NK-92 treated with Interleukin-12 subunit alpha and Interleukin-12 subunit beta, amount 100 ng/mL, for 24 hours (cell line): ENCODE data around the gene NKX3-2.

ENCODE experiments used
- DNase-seq: peaks from one replicate; lab custom pipeline; 2025; lab: John Stamatoyannopoulos, UW

NKX3-2 gene

DNA sequence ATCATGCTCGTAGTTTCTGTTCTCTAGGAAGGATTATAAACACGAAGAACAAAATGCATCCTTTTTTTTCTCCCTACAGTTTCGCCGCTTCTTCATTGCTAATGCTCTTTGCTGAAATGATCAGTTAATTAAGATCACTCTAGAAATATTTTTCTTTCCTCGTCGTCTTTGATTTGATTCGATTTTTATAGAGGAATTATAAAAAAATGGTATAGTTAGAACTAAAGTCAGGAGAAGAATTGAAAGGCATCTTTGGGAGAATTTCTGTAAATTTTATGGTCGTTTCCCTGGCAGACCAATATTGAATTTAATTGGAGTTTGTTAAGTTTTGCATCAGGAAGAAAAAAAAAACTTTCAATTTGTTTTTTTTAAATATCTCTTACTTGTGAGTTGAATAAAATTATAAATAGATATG lies 1.1 kb upstream of the NKX3-2 start:
- no peak for DNase-seq

DNA sequence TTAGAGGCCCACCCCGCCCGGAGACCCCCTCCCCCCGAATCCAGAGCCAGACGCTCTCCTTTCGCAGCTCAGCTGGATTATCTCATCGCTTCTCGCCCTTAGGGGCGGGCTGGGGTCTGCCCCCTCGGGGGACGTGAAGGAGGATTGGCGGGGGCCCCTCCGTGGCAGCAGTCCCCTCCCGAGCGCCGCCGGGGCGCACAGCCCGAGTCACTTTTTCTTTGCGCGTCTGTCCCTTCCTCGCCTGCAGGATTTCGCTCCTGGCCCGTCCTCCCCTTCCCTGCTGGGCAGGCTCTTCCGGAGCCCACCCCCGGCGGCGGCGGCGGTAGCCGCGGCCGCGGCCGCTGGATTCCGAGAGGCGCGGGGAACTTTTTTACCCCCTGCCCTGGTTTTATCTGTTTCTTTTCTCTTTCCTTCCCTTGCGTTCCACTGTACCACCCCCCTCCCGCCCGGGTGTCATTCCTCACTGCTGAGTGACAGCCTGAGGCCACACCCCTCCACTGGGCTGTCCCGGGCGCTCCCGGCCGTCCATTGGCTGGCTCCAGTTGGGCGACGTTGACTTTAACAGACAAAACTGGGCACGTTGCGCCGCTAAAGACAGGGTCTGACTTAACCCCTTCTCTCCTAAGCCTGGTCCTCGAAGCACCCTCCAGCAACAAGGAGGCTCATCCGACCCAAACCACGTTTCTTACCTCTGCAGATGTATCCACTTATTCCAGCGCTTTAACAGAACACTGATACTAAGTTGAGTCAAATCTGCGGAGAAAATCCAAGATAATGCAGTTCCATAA lies 492 bp upstream of the NKX3-2 start:
- no peak for DNase-seq

DNA sequence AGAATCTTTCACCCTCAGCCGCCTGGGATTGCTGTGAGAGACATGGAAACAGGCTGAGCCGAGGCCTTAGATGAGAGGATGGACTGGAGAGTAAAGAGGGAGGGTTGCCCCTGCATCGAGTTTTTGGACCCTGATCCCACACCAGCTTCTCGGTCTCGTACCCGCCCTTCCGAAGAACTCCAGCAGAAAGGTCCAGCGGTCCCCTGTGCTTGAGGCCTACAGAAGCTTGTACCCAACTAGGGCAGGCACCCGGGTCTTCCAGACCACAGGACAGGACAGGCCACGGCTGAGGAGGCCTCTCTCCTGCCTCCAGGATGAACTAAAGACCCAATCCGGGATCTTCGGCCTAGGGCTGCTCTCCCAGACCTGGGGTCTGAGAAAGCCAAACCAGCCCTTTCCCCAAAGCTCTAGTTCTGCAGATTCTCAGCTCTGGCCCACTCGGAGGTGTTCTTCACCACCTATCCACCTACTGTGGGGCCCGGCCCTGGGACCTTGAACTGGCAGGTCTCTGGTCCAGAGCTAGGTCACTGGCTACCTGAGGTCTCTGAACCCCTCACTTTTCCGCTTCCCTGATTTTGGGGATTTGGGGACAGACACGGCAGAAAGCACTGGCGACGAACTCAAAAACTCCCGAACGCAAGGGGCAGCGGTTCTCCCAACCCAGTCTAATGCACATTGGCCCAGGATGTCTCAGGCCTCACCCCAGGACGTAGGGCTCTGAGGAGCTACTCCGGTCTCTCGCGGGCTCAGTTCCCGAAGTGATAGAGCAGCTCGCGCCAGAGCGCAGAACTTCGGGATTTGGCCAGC lies 1.1 kb downstream of the NKX3-2 start:
- no peak for DNase-seq

DNA sequence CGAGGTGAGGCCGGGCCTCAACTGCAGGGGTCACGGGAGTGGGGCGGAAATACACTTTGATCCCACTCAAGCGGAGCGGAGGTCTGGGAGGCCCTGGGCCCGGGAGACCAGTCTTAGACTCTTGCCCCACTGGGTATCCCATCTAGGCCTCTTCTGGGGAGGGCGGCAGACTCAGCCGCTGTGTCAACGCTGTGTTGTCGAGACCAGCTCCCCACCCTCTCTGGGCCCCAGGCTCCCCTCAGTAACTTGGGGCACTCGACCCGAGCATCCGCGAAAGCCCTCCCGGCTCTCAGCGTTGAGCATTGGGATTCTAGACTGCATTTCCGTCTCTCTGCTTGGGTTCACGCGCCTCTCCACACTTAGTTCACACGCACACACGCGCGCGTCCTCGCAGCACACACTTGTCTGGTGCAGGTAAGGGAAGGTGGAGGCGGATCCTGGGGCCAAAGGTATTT lies 1.7 kb downstream of the NKX3-2 start:
- DNase-seq, result no peak

DNA sequence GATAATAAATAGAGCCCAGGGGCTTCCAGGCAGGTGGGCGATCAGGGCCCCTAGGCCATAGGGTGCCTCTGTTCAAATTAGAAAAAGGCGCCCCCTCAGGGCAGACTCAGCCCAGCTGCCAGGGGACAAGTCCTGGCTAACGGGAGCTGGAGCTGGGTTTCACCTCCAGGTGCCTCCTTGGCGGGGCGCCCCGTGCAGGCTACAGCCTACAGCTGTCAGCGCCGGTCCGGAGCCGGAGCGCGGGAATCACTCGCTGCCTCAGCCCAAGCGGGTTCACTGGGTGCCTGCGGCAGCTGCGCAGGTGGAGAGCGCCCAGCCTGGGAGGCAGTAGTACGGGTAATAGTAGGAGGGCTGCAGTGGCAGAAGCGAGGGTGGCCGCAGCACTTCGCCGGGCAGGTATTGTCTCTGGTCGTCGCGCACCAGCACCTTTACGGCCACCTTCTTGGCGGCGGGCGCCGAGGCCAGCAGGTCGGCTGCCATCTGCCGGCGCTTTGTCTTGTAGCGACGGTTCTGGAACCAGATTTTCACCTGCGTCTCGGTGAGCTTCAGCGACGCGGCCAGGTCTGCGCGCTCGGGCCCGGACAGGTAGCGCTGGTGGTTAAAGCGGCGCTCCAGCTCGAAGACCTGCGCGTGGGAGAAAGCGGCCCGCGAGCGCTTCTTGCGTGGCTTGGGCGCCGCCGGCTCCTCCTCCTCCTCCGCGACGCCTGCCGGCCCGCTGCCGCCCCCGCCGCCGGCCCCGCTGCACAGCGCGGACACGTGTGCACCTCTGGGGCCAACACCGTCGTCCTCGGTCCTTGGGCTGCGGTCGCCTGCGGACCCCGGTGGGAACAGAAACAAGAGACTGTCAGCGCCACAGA lies 2.4 kb downstream of the NKX3-2 start:
- DNase-seq, result no peak

DNA sequence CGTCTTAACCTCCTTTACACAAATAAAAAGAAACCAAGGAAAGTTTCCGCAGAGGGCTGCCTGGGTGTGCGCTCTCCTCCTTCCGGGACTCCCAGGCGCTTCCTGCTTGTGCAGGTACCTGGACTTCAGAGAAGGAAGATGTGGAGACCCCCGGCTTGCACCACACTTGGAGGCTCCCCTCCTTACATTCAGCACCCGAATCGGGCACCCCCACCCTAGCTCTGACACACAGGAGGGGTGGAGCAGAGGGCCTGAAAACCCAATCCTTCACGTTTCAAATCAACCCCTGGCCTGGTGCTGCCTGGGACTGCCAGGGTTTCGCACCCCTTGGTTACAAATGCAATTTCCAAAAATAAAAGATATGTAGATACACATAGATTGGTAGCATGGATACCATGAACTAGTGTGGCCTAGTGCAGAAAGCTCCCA lies 3.1 kb downstream of the NKX3-2 start:
- DNase-seq, result no peak

DNA sequence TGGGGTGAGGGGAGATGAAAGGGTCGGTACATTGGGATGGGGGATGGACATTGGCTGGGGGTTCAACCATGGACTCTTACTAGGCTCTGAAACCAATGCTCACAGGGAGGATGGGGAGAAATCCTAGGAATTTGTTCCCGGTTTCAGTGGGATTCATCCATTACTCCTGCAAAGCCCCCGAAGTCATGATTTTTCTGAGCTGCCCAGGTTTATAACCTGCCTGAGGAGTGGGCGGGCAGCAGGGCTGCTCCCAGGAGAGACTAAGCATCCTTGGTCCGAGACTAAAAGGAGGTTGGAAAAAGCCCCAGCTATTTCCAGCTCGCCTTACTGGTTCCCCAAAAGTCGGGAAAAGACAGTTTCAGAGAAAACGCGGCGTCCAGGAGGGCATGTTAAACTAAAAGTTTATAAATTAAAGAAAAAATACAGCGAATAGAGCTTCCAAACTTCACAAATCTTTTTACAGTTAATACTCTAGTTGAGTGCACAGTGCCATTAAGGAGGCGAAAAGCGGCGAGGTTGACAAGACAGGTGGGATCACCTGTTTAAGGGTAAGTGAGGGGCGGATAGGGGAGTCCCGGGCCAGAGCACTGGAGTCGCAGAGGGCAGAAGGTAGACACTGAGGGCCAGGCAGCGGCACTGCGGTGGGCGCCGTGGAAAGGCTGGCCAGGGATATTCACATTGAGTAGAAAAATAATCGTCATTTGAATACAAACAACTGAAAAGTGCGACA lies 3.7 kb downstream of the NKX3-2 start:
- no peak for DNase-seq

DNA sequence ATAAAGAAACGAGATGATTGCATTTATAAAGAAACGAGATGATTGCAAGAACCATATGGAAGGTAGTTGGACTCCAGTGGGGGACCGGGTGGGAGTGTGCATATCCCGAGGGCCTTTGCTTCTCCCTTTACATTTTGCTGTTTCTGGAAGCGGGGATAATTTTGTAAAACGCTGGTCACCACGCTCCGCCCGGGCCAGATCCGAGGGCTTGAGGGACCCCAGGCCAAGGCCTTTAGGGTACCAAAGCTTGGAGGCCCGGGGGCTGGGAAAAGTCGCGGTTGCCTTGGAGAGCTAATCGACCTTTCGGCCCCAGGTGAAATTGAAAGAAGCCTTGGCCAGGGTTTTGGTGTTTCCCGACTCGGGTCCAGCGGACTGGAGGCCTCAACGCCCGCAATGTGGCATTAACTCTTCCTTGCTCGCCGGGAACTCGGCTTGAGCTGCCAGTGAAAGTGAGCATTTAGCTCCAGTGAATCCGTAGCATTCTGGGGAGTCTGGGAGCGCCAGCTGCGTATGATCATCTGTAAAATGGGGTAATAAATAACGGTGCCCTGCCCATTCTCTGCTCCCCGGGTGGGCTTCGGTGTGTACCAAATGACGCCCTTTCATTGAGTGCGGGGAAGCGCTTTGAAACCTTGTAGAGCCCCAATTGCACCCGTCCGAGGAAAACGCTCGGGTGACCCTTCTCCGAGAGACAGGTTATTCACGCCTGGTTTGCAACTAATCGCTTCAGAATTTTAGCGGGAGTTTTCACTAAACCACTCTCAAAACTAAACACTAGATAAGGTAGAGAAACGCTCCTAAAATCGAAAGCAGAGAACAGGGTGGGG lies 4.5 kb downstream of the NKX3-2 start:
- DNase-seq, result no peak

DNA sequence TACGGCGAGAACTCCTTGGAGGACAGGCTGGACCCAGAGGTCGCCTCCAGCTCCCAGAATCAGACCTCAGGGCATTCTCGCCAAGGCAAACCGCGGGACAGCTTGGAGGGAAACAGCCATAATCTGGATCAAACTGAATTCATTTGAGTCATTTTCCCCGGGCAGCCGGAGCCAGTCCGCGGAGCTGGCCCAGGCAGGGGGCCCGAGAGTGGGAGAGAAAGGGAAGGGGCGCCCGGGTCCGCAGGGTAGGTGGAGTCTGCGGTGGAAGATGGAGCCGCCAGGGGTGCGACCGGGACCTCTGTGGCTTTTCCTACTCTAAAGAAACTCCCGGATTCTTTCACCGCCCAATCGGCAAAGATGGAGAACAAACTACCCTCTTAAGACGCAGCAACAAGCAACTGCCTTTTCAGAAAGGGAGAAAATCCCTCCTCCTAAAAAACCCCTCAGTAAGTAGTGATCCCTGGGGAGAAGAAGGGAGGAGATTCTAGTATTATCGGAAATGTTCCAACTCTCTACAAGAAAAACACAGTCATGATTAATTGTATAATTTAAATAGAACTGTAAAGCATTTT lies 5.2 kb downstream of the NKX3-2 start:
- DNase-seq, result no peak

DNA sequence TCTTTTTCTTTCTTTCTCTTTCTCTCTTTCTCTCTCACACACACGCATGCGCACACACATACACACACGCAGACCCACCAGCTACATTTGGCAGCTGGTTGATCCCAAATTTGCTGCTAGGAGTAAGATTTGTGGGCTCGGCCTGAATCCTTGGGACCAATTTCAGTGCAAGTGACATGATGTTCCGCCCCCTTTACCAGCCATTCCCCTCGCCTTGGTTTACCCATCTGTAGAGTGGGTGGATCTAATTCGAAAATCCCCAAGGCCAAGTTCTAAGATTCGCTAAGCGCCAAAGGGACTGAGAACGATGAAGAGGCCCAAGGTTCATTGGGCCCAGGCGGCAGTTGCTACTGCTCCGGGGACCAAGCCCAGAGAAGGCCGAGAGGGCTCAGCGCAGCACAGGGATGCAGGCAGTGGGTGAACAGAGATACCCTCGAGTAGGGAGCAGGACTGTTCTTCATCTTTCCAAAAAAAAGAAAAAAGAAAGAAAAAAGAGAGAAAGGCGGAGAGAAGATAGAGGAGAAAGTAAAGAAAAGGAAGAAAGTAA lies 5.8 kb downstream of the NKX3-2 start:
- no peak for DNase-seq

DNA sequence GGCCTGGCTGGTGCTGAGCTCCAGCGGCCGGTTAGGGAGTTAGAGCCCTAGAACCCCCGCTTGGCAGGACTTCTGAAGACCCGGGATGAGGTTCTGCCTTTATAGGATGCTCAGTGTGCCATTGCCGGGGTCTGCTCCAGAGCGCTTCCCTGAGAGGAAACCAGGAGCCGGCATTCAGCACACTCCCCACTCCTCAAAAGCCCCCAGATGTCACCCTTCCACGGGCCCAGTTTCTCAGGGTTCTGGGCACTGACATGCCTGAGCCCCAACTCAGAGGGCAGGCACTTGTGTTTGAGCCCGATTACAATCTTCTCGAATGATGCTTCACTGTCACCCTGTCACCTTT lies 6.5 kb downstream of the NKX3-2 start:
- DNase-seq, result no peak

DNA sequence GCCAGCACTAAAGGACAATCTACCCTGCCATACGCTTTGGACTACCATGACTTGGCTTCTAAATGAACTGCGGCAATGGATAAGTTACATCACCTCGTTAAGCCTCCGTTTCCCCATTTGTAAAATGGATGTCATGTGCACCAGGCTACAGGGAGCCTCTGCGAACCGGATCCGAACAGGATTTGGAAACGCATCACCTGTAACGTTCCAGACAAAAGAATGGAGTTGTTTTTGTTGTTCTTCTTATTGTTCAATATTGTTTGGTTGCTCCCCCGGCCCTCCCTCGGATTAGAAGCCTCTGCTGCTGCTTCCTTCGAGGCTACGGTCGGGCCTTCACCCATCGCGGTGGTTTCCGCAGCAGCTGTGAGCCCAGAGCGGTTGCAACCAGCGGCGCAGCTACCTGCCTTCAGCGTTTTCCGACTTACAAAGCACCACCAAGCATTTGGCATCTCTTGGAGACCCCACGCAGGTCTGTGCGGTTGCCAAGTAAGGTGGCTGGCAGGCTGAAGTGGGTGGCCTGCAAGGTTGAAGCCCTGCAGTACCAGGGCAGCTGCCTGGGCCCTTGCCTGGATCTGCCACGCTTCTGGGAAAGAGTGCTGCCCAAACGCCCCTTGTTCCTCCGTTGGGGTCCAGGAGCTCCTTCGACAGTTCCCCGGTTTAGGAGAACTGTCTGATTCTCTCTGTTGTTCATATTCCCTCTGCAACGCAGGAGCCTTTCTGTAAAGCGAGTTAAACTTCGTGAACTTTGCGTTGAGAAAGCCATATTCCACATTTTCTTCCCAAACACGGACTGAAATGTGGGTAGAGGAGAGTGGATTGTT lies 7.1 kb downstream of the NKX3-2 start:
- no peak for DNase-seq

DNA sequence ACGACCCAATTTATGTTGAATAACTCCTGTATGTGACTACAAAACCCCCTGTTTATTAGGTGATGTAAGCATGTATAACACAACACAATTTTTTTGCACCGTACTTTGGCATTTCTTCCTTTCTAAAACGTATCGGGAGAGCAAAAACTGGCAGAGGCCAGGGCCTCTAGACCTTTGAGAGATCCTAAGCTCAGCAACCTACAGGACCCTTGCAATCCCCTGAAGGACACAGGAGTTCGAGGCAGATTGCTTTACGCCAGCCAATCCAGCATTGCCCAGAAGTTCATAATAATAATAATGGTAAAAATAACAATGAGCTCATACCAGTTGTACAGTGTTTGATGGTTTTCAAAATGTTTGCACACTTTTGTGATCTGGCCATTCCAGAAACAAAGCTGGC lies 7.7 kb downstream of the NKX3-2 start:
- no peak for DNase-seq

DNA sequence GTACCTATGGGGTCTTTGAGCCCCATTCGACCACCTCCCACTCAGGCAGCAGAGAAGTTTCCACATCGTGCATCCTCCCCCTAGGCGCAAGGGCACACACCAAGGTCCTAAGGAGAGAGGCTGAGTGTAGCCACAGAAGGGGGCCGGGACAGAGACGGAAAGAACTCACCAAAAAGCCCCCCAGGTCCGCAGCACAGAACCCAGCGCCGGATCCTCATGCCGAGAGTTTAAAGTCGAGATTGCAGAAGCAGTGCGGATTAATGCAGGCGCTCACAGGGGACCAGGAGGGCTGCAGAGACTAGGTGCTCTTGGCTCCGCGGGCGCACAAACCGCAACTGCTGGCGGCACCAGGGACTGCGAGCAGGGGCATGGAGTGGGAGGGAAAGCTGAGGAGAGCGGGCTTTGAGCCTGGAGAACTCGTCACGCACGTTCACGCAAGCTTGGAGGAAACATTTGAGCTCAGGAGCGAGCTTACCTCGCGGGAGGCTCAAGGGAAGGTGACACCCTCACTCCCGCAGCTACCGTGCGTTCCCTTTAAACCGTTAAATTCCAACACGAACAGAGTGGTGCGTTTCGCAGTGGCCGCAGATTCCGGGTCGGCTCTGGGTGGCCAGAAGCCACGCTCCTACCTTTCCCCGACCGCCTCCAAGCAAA lies 8.5 kb downstream of the NKX3-2 start:
- no peak for DNase-seq

DNA sequence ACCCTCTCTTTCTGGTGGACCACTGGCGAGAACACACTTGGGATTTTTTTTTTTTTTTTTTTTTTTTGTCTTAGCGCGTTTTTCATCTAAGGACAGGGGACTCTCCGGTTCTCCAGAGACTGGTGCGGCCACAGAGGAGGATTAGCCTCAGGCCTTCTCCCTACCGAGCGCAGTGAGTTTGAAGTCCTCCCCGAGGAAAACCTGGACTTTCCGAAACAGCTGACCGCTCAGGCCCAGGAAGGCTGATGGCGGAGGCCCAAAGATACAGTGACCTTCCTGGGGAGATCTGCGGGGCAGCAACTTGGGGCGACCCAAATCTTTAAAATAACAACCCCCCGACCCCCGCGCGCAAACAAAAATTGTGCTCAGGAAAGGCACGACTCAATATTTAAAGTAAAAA lies 9.2 kb downstream of the NKX3-2 start:
- DNase-seq, result no peak

DNA sequence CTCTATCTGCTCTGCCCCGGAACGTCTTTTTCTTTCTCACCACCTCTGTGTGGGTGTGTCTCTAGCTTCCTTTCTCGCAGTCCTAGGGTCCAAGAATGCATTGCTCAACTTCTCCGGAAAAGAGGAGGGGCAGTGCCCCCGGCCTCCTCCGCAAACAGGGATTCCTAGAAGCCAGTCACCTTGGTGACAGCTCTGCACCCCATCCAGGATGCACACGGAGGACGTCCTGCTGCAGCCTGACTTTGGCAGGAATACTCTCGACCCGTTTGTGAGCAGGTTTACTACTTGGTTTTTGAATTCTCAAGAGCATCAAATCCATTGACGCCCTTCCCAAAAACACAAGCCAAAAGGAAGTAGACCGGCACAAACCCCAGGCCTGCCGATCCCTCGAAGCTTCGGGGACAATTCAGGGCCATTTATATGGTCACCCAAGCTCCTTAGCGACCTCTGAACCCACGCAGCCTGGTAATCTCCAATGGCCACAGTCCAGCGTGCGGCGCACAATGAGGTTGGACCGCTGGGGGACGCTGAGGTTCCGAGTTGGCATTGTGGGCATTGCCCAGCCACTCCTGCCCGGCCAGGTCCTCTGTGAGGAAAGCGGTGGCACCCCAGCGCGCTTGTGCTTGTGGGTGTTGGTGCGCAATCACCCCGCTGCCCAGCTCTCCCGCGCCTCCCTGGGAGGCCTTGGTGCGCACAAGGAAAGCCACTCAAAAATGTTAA lies 9.8 kb downstream of the NKX3-2 start:
- DNase-seq, result no peak

DNA sequence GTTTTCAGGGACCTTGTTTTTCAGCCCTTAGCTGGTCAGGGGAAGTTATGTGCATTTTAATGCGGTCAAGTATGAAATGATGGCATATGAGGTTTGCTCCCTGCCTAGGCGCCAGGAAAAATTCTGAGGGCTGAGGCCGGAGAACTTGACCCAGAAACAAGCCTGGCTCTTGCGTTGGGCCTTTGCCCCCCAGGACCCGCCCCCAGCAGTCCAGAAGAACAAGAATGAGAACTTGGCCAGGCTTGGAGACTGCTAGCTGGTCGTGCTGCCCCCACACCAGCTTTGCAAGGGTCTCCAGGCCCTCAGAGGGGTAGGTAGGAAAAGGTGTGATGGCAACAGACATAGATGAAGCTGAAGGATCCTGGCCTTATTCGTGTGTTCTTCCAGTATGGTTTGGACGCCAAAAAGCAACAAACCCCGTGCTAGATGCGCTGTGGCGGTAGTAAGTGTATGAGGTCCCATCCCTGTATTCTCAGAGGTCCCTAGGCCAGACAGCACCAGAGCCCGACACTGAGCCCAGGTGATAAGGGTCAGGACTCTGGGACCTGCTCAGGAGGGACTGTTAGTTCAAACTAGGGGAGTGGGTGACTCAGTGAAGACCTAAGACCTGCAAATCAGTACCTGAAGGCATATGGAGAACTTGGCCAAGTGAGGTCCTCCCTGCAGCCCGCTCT lies 10.5 kb downstream of the NKX3-2 start:
- no peak for DNase-seq

DNA sequence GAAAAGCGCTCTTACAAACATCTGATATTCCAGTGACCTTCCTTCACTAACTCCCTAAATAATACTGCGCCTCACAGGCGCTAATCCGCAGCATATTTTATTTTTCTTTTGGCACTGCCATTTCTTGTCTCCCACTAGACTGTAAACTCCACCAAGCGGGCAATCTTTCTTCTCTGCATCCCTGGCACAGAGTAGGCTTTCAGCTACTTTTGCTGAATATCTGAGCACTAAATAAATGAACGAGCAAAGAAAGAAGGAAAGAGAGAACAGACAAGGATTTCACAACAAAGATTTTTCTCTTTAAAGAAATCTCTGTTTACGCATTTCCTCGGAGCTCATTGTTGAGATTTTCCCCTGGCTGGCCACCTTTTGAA lies 12.7 kb downstream of the NKX3-2 start:
- no peak for DNase-seq
